ENCODE measurements around the gene PRSS33. TPM values are rescaled to one million over a fixed set of nuclear protein-coding genes. Genes with fewer than 3 reads are reported as not detected.

The PRSS33 gene
- total and polyA plus RNA-seq, 9 of the 15 experiments (the other 6 are each of a cell fraction or from before 2014, with no cell fraction given), result not detected

DNA sequence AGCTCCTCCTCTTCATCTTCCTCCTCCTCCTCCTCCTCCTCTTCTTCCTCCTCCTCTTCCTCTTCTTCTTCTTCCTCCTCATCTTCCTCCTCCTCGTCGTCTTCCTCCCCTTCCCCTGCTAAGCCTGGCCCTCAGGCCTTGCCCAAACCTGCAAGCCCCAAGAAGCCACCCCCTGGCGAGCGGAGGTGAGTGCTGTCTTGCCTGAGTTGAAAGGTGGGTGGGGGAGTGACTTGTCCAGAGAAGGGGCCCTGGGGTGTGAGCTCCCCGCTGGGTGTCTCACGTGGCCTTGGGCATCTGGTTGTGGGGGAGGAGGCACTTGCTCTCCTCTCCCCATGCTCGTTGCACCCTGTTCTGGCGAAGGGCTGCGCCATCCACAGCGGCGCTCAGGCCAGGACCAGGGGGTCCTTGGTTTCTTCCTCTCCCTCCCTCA is 18.2 kb downstream of the PRSS33 start (continued):
- TF ChIP-seq, protein P1, sequence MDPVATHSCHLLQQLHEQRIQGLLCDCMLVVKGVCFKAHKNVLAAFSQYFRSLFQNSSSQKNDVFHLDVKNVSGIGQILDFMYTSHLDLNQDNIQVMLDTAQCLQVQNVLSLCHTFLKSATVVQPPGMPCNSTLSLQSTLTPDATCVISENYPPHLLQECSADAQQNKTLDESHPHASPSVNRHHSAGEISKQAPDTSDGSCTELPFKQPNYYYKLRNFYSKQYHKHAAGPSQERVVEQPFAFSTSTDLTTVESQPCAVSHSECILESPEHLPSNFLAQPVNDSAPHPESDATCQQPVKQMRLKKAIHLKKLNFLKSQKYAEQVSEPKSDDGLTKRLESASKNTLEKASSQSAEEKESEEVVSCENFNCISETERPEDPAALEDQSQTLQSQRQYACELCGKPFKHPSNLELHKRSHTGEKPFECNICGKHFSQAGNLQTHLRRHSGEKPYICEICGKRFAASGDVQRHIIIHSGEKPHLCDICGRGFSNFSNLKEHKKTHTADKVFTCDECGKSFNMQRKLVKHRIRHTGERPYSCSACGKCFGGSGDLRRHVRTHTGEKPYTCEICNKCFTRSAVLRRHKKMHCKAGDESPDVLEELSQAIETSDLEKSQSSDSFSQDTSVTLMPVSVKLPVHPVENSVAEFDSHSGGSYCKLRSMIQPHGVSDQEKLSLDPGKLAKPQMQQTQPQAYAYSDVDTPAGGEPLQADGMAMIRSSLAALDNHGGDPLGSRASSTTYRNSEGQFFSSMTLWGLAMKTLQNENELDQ (CRISPR knock-in tag; IDR thresholded peaks at IDR 0.05; ENCODE audit: borderline replicate concordance), result no peak
- TF ChIP-seq, protein P2, sequence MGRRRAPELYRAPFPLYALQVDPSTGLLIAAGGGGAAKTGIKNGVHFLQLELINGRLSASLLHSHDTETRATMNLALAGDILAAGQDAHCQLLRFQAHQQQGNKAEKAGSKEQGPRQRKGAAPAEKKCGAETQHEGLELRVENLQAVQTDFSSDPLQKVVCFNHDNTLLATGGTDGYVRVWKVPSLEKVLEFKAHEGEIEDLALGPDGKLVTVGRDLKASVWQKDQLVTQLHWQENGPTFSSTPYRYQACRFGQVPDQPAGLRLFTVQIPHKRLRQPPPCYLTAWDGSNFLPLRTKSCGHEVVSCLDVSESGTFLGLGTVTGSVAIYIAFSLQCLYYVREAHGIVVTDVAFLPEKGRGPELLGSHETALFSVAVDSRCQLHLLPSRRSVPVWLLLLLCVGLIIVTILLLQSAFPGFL (CRISPR knock-in tag; IDR thresholded peaks at IDR 0.05), result no peak
- TF ChIP-seq ZNF318 (IDR thresholded peaks at IDR 0.05; ENCODE audit: borderline replicate concordance in 1 of 2, low read depth in 1 of 2), result no peak
- peak; percentile 53; the same call in 1 of the 2 replicates for TF ChIP-seq POLR2G (IDR thresholded peaks at IDR 0.05; ENCODE audit: low read depth, low read length)
- no peak for TF ChIP-seq ETS2 (tag; IDR thresholded peaks at IDR 0.05; ENCODE audit: borderline replicate concordance, poor library complexity, severe bottlenecking)
- no peak for TF ChIP-seq ZNF347 (CRISPR knock-in tag; IDR thresholded peaks at IDR 0.05; ENCODE audit: low read depth)
- 0 out of 2 replicates have a peak, but pooled peaks have one; percentile 10 for TF ChIP-seq POLR2AphosphoS2 (IDR thresholded peaks at IDR 0.05; ENCODE audit: low read length)
- TF ChIP-seq TAF9B (IDR thresholded peaks at IDR 0.05; ENCODE audit: partially characterized antibody), result no peak
- TF ChIP-seq AFF4 (CRISPR knock-in tag; IDR thresholded peaks at IDR 0.05), result 0 out of 2 replicates have a peak, but pooled peaks have one; percentile 49
- no peak for TF ChIP-seq GABPB2 (CRISPR knock-in tag; conservative IDR thresholded peaks at IDR 0.05)
- TF ChIP-seq RBFOX2 (IDR thresholded peaks at IDR 0.05; ENCODE audit: low read depth, low read length), result 0 out of 2 replicates have a peak, but pooled peaks have one; percentile 20

Measured in K562 (cell line).